ENCODE data around the gene HNRNPH3. TPM values are rescaled to one million over a fixed set of nuclear protein-coding genes. Genes with fewer than 3 reads are reported as not detected.

Gene HNRNPH3
- total RNA-seq, 1 donor from 2014 or later: 90.1 TPM

- Histone ChIP-seq H3K79me2 (ENCODE audit: insufficient read depth, low read length) (no peaks in the 10 kb centered on the region), H3K27me3 (ENCODE audit: insufficient read depth, low read length) (no peaks in the 10 kb centered on the region), H2AFZ (ENCODE audit: low read depth, low read length) (no peak overlapping the region), H3K36me3 (ENCODE audit: insufficient read depth, low read length) (peaks cover 24% of the 10 kb centered on the region), H3K9ac (ENCODE audit: low read length) (no peak overlapping the region), H3K27ac (ENCODE audit: low read depth, low read length) (no peak overlapping the region), H3K9me3 (ENCODE audit: insufficient read depth, low read depth, low read length) (no peaks in the 10 kb centered on the region), H3K4me1 (ENCODE audit: insufficient read depth, low read length) (no peaks in the 10 kb centered on the region), H3K4me3 (ENCODE audit: insufficient read depth, low read depth, low read length) (no peak overlapping the region), H3K4me2 (ENCODE audit: low read length) (no peak overlapping the region), H4K20me1 (ENCODE audit: insufficient read depth, low read length) (no peaks in the 10 kb centered on the region)
- Mint-ChIP-seq H3K27me3 (ENCODE audit: low read depth, unreplicated experiment) (no peaks in the 10 kb centered on the region), H3K36me3 (ENCODE audit: low read depth, unreplicated experiment) (peaks cover 5% of the 10 kb centered on the region), H3K9me3 (ENCODE audit: unreplicated experiment) (no peaks in the 10 kb centered on the region), H3K27ac (ENCODE audit: unreplicated experiment) (no peak overlapping the region), H3K4me1 (ENCODE audit: low read depth, unreplicated experiment) (no peaks in the 10 kb centered on the region), H3K4me3 (ENCODE audit: unreplicated experiment) (no peak overlapping the region)
- DNase-seq (ENCODE audit: low read depth) (no peak), FAIRE-seq (no peak)
- TF ChIP-seq EZH2 (IDR thresholded peaks at IDR 0.05; ENCODE audit: insufficient read depth, low read length) (no peak), CTCF (IDR thresholded peaks at IDR 0.05; ENCODE audit: insufficient read depth, low read depth, low read length) (no peak)
Measured at GRCh38 chr10:68364101-68364886, 32.4 kb downstream of the HNRNPH3 start.

GRCh38 chr10:68365611-68366010 lies 33.7 kb downstream of the HNRNPH3 start:
- Mint-ChIP-seq H3K4me1 (ENCODE audit: low read depth, unreplicated experiment) (no peaks in the 10 kb centered on the region), H3K9me3 (ENCODE audit: unreplicated experiment) (peaks cover 2% of the 10 kb centered on the region), H3K27me3 (ENCODE audit: low read depth, unreplicated experiment) (no peaks in the 10 kb centered on the region), H3K4me3 (ENCODE audit: unreplicated experiment) (no peak overlapping the region), H3K36me3 (ENCODE audit: low read depth, unreplicated experiment) (peaks cover 6% of the 10 kb centered on the region), H3K27ac (ENCODE audit: unreplicated experiment) (no peak overlapping the region)
- peaks cover 29% of the 10 kb centered on the region for H3K36me3 ChIP-seq (ENCODE audit: insufficient read depth, low read length)
- no peak overlapping the region for H2AFZ ChIP-seq (ENCODE audit: low read depth, low read length)
- H3K27me3 ChIP-seq (ENCODE audit: insufficient read depth, low read length): no peaks in the 10 kb centered on the region
- no peak overlapping the region for H3K4me2 ChIP-seq (ENCODE audit: low read length)
- H3K9me3 ChIP-seq (ENCODE audit: insufficient read depth, low read depth, low read length): no peaks in the 10 kb centered on the region
- H3K79me2 ChIP-seq (ENCODE audit: insufficient read depth, low read length): no peaks in the 10 kb centered on the region
- H3K4me1 ChIP-seq (ENCODE audit: insufficient read depth, low read length): no peaks in the 10 kb centered on the region
- H3K4me3 ChIP-seq (ENCODE audit: insufficient read depth, low read depth, low read length): no peak overlapping the region
- no peak overlapping the region for H3K27ac ChIP-seq (ENCODE audit: low read depth, low read length)
- no peak for TF ChIP-seq CTCF (IDR thresholded peaks at IDR 0.05; ENCODE audit: insufficient read depth, low read depth, low read length)
- no peak for TF ChIP-seq EZH2 (IDR thresholded peaks at IDR 0.05; ENCODE audit: insufficient read depth, low read length)
- DNase-seq (ENCODE audit: low read depth): no peak
- no peak for FAIRE-seq
- no peak overlapping the region for H3K9ac ChIP-seq (ENCODE audit: low read length)
- no peaks in the 10 kb centered on the region for H4K20me1 ChIP-seq (ENCODE audit: insufficient read depth, low read length)

- Histone ChIP-seq H3K4me2 (ENCODE audit: low read length) (no peak overlapping the region), H3K4me1 (ENCODE audit: insufficient read depth, low read length) (no peaks in the 10 kb centered on the region), H3K9ac (ENCODE audit: low read length) (no peak overlapping the region), H3K9me3 (ENCODE audit: insufficient read depth, low read depth, low read length) (no peaks in the 10 kb centered on the region), H2AFZ (ENCODE audit: low read depth, low read length) (no peak overlapping the region), H3K27ac (ENCODE audit: low read depth, low read length) (no peak overlapping the region), H4K20me1 (ENCODE audit: insufficient read depth, low read length) (no peaks in the 10 kb centered on the region), H3K27me3 (ENCODE audit: insufficient read depth, low read length) (no peaks in the 10 kb centered on the region), H3K4me3 (ENCODE audit: insufficient read depth, low read depth, low read length) (no peak overlapping the region), H3K79me2 (ENCODE audit: insufficient read depth, low read length) (no peaks in the 10 kb centered on the region), H3K36me3 (ENCODE audit: insufficient read depth, low read length) (peaks cover 25% of the 10 kb centered on the region)
- no peak overlapping the region for H3K4me3 Mint-ChIP-seq (ENCODE audit: unreplicated experiment)
- H3K27ac Mint-ChIP-seq (ENCODE audit: unreplicated experiment): no peak overlapping the region
- no peak for FAIRE-seq
- peaks cover 2% of the 10 kb centered on the region for H3K9me3 Mint-ChIP-seq (ENCODE audit: unreplicated experiment)
- TF ChIP-seq EZH2 (IDR thresholded peaks at IDR 0.05; ENCODE audit: insufficient read depth, low read length) (no peak), CTCF (IDR thresholded peaks at IDR 0.05; ENCODE audit: insufficient read depth, low read depth, low read length) (no peak)
- no peaks in the 10 kb centered on the region for H3K4me1 Mint-ChIP-seq (ENCODE audit: low read depth, unreplicated experiment)
- DNase-seq (ENCODE audit: low read depth): no peak
- H3K27me3 Mint-ChIP-seq (ENCODE audit: low read depth, unreplicated experiment): no peaks in the 10 kb centered on the region
- H3K36me3 Mint-ChIP-seq (ENCODE audit: low read depth, unreplicated experiment): peaks cover 8% of the 10 kb centered on the region
Measured at GRCh38 chr10:68366600-68366999, 34.7 kb downstream of the HNRNPH3 start.

All from astrocyte (in vitro differentiated cells and primary cell).